Activated CD4-positive, alpha-beta T cell treated with anti-CD3 and anti-CD28 coated beads for 1 hour (primary cell): Measurements from ENCODE around the gene KLHL30.

Experiments
- DNase-seq: peaks from one replicate; pipeline ENCODE4 v3.0.0-alpha.2; 2020

The KLHL30 gene

DNA sequence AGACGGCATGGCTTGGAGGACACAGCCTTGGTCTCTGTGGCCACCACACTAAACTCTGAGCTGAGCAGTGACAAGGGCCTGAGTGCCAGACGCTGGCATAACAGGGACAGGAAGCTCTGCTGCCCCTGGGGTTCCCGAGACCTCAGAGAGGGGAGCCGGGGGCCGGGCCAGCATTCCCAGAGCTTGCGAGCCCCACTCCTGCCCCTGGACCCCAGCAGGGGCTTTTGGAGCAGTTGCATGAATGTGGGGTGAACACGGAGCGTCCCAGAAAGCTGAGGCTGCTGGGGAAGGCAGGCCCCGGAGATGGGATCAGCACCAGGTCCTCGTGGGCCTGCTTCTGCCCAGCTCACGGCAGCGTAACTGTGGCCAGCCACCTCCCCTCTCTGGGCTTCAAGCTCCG is 12.7 kb downstream of the KLHL30 start:
- DNase-seq, result no peak

DNA sequence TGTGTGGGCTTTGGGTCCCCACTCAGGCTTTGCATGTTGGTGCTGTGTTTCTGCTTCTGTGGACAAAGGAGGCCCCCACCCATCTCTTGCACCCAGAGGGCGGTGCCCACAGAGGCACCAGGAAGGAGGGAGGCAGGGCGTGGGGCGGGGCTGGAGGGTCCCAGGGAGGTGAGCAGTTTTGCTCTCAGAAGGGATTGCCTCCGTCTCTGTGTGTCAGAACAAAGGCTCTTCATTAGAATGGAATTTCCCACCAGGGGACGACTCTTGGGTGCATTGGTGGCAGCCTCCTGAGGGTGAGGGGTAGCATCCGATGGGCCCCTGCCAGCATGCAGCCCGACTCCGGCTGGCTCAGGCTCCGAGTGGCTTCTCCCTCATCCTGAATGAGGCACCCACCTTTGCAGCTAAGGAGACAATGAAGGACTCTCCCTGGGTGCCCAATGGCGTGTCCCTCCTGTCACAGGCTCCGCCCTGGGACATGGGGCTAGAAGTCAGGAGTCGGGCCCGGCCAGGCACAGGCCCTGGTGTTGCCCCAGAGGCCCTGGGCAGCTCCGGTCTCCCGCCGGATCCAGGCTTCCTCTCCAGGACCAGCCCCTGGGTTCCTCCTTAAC is 13.3 kb downstream of the KLHL30 start:
- no peak for DNase-seq

DNA sequence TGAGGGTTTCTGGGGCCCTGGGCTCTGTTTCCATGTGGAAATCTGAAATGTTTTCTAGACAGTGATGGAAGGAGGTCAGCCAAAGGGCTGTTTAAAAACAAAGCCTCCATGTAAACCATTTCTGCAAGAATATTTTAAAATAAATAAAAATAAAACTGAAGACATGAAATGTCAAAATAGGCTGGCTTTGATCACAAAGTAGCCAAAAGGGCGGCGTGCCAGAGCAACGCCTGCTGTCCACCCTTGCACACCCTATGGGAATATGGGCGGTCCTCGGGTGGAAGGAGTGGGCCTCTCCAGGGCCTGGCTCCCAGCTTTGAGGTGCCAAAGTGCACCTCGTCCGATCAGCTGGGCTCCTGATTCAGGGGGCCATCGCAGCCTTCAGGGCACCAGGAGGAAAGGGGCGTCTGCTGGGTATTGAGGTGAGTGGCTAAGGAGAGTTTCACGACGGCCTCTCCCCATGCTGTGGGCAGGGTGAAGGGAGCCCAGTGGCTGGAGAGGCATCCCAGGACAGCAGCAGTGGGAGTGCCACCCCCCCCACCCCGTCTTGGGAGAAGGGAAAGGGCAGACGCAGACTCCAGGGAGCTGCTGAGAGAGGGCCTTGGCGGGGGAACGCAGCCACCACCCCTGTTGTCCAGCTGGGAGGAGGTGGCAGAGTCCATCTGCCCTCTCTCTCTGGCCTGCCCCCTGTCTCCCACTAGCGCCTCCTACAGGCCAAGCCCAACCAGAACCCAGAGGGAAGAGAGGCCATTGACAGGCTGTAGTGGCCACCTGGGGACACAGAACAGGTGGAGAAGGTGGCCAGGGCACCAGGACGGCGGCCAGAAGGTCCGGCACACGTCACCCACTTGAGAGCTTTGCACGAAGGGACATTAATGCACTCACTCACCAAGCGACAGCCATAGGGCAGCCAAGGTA is 14.6 kb downstream of the KLHL30 start:
- DNase-seq, result no peak

DNA sequence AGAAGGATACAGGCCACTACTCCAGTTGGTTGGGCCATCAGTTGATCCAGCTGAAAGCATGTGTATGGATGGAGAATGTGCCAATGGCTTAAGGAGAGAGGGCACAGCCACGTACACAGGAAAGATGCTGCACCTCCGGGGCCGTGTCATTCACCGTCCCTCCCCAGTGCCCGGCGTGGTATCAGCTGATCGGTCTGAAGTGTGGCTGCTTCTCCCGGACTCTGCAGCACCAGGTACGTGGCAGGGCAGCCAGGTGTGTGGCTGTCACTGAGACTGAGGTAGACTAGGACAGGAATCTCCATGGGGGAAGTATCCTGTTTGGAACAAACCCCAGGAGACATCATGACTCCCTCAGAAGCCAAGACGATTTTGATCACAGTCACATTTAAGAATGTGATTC is 16.1 kb downstream of the KLHL30 start:
- no peak for DNase-seq

DNA sequence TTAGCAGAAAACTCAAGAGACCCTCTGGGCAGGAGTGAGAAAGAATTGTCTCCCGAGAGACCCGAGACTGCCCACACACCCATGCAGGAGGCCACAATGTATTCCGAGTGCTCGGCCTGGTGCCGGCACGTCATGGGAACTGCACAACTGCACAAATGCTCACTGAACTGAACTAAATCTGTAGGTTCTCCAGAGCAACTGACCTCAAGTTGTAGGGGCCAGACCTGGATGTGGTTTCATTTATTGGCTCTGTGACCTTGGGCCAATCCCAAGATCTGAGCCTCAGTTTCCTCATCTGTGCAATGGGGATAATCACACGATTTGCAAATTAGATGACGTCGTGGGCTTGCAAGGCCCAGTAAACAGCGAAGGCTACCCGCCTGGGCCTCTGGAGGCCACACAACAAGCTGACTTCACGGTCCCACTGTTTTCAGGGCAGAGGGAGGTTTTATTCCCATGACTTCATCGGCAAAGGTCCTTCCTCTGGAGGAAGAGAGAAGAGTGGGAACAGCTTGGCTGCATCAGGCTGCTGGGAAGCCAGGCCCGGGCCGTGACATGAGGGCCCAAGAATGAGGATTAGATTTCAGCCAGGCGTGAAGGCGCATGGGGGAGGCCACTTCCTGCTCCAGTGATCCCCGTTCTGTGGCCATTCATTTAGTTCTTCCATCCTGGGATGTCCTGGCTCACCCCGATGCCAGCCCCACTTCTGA is 16.7 kb downstream of the KLHL30 start:
- no peak for DNase-seq

DNA sequence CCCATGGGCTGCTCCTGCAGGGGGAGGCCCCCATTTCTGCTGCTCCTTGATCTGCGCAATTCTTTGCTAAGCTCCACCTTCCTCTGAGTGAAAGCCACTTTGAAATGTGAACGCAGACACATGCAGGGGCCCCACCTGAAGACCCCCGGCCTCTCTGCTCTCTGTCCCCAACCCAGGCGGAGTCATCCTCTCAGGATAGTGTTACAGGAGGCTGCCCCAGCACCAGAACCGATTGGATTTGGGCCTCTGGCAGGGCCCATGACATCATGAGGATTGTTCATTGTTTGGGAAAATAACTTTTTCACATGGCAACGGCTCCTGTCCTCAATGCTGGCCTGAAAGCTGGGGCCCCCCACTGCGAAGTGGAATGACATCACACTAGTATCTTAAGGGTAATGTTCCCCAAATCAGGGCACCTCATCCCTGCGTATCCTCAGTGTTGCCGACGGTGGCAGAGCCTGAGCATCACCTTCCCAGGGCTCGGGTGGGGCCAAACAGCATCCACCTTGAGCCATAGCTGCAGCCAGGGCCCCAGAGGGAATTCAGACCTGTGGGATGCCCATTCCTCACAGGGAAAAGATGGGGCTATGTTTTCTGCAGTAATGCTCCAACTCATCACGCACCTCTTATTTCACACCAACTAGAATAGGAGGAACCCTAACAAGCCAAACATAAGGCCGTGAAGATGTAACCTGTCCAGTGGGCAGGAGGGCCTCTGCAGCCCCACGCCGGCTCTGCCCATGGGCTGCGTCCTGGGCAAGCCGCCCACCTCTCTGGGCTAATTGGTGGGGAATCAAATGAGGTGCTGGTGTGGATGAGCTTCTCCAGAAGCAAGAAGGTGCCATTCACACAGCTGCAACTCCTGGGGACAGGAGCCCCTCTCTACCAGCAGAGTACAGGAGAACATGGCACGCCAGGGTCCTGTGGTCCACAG is 17.6 kb downstream of the KLHL30 start:
- DNase-seq, result no peak

DNA sequence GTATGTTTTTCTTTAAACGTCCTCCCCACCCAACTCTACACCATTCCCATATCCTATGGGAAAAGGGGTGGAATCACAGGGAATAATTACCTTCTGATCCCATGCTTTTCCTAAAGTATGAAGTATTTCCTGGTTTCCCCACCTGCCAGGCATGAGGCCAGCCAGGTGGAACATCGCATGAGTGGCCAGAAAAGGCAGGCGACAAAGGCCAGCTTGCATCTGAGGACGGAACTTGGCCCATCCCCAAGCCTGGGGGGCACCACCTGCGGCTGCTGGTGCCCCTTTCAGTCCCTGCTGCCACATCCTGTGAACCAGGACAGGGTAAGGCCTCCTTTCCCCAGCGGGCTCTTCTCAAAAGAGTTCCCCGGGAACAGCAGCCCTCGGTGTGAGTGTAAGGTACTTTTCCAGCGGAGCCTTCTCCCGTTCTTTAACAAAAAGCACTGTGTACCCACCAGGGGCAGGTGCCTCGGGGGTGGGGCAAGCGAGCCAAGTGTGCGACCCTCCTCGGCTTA is 19.1 kb downstream of the KLHL30 start:
- no peak for DNase-seq

DNA sequence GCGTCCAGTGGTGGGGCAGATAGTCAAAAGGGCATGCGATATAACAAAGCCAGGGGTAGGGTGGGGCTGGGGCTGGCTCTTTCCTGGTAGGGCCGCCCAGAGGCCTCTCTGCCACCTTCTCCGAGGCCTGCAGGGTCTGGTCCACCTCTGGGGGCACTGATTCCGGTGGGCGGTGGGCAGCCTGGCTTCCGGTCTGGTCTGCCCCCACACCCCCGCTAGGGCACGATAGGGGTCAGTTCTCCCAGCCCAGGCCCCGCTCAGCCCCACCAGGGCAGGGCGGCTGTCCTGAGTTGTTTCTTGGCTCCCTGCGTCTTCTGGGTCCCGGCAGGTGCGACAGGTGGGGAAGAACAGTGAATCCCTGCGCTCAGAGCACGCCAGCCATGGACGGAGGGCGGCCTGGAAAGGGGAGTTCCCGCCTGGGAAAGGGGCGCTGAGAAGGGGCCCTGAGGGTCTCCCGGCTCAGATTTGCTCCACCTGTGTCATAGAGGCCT is 19.6 kb downstream of the KLHL30 start:
- DNase-seq, result no peak

DNA sequence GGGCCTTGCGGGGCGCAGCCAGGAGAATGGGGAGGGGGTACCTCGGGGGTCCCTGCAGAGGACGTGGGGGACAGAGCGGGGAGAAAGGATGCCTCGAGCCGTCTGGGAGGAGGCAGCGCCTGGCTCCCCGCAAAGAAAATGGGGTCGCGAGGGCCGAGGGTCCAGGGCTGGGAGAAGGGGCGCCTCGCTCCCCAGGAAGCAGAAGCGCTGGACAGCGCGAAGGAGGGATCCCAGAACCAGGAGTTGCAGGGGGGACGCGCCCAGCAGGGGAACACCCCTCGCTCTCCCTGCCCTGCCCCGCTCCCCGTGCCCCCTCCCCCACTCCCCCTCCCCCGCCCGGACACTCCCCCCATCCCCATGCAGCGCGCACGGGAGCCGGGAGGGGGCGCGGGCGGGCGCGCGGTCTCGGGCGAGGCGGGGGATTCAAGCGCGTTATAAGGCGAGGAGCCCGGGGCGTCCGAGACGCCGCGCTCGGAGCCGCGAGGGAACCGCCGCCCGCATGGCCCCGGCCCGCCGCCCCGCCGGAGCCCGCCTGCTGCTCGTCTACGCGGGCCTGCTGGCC is 20.1 kb downstream of the KLHL30 start, which contains the start of gene ERFE:
Gene ERFE, plus strand, starts transcription at position 462 of the 562 bp plus-strand sequence. Its CDS starts 38 bp downstream, at position 500.
- DNase-seq, result no peak

DNA sequence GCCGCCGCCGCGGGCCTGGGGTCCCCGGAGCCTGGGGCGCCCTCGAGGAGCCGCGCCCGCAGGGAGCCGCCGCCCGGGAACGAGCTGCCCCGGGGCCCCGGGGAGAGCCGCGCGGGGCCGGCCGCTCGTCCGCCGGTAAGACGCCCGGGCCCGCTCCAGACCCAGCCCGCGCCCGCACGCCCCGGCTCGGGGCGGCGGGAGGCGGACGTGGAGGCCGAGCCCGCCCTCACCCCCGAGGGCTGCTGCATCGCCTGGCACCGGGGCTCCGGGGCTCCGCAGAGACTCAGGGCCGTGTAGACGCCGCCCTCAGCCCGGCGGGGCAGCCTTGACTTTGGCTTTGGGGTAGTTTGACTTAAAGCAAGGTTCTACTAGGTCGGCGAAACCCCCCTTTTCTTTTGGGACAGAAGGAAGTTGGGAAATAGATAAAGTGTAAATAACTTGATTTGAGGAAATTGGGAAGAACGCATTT is 20.6 kb downstream of the KLHL30 start:
- no peak for DNase-seq

DNA sequence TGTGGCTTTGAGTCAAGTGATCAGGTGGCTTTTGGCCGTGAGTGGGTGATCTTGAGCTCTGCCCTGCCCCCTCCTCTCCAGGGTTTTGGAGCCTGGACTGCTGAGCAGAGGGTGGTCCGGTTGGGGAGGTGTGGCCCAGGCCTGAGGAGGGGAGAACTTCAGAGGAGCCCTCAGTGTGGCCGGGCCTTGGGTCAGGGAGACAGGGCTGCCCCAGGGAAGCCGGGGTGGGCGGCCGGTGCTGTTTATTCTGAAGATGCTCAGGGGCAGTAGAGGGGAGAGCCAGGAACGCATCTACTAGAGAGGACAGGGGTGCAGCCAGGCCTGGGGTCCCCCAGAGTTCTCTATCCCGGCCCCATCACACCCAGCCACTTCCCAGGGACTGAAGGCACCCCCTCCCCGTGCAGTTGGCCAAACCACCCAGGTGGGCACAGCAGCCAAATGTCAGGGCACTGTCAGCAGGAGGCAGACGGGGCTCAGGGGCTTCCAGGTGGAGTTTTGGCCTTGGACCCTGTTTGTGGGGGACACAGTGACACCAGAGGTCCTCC is 21.3 kb downstream of the KLHL30 start:
- DNase-seq, result no peak

DNA sequence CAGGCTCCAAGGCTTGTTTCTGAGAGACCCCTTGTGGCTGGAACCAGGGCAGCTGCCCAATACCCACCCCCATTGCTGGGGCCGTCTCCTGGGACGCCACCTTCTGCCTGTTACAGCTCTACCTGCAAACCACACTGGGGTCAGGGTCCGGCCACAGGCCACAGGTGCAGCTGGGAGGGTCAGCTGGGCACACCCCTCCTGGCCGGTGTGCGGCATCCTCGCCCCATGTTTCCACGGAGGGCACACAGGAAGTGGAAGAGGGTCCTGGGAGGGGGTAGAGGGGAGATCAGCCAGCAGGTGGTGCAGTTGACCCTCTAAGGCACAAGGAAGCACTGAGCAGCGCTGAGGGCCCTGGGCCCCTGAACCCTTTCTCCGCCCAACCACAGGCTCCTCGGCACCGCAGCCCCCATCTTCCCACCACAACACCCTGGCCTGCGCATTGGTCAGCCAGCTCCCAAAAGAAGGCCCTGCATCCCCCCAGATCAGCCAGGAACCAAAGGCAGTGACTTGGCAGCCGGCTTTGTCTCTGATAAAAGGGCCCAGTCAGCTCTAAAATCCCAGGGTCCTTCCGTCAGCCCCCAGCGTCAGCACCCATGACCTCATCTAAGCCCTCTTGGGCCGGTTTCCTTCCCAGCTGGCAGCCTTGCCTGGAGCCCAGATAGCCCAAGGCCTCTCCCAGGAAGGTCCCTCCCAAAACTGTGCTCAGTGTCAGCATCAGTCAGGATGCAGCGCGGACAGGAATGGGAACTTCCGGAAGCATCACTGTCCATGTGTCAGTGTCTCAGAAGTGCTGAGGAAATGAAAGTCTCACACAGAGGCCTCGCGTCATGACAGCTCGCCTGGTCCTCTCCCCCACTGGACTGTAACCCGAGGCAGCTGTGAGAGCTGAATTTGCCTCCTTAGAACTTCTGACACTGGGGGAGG is 22.0 kb downstream of the KLHL30 start:
- no peak for DNase-seq

DNA sequence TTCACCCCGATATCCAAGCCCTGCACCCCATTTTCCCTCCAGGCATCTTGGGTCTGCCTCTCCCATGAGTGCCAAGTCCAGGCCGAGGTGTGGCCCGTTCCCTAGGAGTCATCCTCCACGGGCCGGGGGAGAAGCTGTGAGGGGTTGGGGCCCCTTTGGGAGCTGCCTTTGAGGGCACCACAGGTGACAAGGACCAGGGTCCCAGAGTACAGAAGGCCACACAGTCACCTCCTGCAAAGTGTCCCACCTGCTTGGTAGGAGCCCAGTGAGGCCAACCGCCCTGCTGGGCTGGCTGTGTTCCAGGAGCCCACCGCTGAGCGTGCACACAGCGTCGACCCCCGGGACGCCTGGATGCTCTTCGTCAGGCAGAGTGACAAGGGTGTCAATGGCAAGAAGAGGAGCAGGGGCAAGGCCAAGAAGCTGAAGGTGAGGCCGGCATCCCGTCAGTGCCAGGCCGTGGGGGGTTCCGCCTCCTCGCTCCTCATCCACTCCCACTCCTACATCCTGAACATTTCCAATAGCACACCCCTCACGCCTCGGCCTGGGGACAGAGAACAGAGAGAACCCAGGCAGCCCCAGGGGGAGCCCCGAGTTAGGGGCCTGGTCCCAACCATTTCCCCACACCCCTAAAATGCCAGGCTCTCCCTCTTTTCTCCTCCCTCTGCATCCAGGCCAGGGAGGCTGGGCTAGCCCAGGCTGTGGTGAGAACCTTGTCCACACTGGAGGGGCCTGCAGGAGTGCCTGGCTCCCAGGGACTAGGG is 23.0 kb downstream of the KLHL30 start:
- no peak for DNase-seq

DNA sequence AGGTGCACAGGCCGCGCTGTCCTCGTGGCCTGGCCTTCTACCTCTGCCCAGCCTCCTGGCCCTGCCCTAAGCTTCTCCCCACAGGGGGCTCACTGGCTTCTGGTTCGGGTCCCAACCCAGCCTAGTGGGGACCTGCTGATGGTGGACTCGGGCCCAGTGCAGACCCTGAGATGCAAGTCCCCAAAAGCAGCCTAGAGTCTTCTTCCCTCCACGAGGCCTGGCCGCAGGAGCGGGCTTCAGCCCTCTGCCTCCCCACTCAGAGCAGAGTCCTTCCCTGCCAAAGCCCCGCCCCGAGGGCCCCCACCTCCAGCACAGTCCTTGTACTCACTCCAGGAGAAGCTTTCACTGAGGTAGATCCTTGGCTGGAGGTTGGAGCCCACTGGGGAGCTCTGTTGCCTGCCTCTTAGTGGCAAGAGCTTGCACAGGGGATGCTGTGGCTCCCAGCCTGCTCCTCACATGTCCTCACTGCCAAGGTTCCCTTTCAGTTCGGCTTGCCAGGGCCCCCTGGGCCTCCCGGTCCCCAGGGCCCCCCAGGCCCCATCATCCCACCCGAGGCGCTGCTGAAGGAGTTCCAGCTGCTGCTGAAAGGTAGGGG is 23.9 kb downstream of the KLHL30 start:
- no peak for DNase-seq

DNA sequence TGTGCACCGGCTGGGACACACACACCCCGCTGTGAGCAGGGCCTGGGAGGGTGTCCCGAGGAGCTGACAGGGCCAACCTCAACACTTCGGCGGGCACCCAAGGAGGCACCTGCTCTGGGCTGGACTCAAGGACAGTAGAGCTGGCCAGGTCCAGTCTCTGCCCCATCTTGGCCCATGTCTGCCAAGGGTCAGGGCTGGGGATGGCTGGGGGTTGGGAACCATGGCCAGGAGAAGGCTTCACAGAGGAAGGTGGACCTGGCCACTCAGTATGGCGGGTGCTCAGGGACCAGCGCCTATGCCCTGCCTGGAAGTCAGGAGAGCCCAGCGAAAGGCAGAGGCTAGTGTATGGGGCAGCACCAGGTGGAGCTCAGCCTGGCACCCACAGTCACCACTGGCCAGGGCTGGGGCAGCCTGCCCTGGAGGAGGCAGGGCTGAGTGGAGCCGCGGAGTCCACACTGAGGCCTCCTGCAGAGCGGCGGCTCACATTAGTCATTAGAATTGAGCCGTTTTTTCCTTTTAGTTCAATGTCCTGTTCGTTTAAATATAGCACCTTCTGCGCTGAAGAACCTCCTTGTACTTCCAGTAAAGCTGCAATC is 24.5 kb downstream of the KLHL30 start:
- DNase-seq, result no peak

DNA sequence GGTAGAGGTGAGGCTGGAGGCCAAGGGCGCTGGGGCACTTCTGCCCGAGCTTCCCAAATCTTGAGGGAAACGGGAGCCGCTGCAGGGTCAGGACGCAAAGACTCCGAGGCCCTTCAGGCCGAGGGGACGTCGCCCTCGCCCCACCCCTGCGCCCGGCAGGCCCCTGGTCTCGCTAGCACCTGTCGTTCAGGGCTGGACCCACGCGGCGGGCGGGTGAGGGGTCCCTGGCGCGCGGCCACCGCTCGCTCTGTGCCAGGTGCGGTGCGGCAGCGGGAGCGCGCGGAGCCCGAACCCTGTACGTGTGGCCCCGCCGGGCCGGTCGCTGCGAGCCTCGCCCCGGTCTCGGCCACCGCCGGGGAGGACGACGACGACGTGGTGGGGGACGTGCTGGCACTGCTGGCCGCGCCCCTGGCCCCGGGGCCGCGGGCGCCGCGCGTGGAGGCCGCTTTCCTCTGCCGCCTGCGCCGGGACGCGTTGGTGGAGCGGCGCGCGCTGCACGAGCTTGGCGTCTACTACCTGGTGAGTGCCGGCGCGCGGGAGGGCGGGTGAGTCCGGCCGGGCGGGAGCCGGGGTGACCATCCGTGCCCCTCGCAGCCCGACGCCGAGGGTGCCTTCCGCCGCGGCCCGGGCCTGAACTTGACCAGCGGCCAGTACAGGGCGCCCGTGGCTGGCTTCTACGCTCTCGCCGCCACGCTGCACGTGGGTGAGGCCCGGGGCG is 25.2 kb downstream of the KLHL30 start:
- DNase-seq, result no peak

DNA sequence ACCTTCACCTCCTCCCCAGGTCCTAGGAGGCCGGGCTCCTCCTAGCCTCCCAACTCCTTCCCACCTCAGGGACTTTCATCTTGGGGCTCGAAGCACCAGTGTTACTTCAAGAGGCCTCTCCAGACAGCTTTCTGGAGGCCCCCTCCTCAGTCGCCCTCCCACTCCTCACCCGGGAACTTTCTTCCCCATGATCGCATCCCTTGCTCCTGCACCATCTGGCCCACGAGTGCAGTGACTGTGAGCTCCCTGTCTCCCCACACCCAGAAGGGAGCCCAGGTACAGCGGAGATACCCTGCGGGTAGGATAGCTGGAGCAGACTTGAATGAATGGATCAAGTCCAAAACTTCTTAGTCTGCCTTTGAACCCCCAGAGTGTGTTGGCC is 26.4 kb downstream of the KLHL30 start:
- DNase-seq, result no peak
